ENCODE results near the gene CARD18.
"Not testable (repeated sequence)": the region's sequence is repeated elsewhere in the genome, so short reads cannot be mapped to it uniquely, and the experiment has no call there.

Gene CARD18

DNA sequence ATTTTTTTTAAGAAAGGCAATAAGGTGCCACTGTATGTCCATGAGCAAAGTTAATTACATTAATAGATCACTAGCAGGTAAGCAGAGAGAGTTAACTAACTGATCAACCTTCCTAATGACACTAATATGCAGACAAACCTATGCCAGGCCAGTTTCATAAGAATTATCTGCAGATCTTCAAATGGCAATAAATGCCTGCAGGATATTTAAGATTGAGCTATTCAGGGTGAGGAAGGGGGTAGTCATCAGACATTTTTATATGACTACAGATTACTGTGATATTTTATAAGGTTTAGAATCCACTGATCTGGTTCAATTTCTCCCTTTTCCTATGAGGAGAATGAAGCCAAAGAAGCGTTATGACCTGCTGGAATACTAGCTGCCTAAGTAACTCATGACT is 30.2 kb downstream of the CARD18 start:
- peaks cover 8% of the 10 kb centered on the region for H3K9me3 Mint-ChIP-seq
- CTCF ChIA-PET: interaction anchor here (0.6 kb wide), 1 partner anchor 130 kb away, joined by 3 read pairs; no protein-coding TSS in a partner anchor
- peaks cover 12% of the 10 kb centered on the region for H3K27me3 Mint-ChIP-seq
- H3K36me3 Mint-ChIP-seq: no peaks in the 10 kb centered on the region
- no peak overlapping the region for H3K4me3 Mint-ChIP-seq
- no peak overlapping the region for H3K27ac Mint-ChIP-seq
- H3K4me1 Mint-ChIP-seq: peaks cover 17% of the 10 kb centered on the region
- no peak for DNase-seq

GRCh38 chr11:105108247-105108646 is 31.3 kb downstream of the CARD18 start:
- Mint-ChIP-seq H3K36me3 (no peaks in the 10 kb centered on the region), H3K27me3 (peaks cover 12% of the 10 kb centered on the region), H3K27ac (no peak overlapping the region), H3K4me1 (peaks cover 19% of the 10 kb centered on the region), H3K4me3 (no peak overlapping the region), H3K9me3 (peaks cover 8% of the 10 kb centered on the region)
- CTCF ChIA-PET: no interaction called here
- no peak for DNase-seq

GRCh38 chr11:105107226-105107825 is 32.2 kb downstream of the CARD18 start:
- CTCF ChIA-PET, H3K9me3 Mint-ChIP-seq, H3K36me3 Mint-ChIP-seq, DNase-seq, H3K27ac Mint-ChIP-seq, H3K4me3 Mint-ChIP-seq: not testable (repeated sequence)
- Mint-ChIP-seq H3K4me1 (peaks cover 19% of the 10 kb centered on the region), H3K27me3 (peaks cover 12% of the 10 kb centered on the region)

- Mint-ChIP-seq H3K27me3 (peaks cover 4% of the 10 kb centered on the region), H3K4me1 (peaks cover 24% of the 10 kb centered on the region), H3K4me3 (no peak overlapping the region), H3K36me3 (peaks cover under 1% of the 10 kb centered on the region), H3K27ac (no peak overlapping the region), H3K9me3 (peaks cover 8% of the 10 kb centered on the region)
- DNase-seq: no peak
- CTCF ChIA-PET: no interaction called here
These were observed 33.4 kb downstream of the CARD18 start for GRCh38 chr11:105106140-105106539.

DNA sequence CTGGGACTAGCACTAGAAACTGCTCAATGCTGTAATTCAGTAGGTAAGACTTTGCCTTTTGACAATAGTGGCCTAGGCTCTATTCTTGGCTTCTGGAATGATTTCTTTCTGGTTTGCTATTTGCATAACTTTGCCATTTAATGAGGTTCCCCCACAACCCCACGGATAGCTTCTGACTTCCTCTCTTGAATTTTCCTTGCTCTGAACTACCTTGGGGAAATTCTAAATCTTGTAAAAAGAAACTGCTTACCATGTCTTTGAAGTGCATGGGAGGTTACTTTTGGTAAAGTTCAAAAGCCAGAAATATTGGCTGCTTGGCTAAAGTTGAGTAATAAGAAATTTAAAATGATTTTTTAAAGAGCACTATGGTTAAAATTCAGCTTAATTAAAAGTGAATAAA is 35.3 kb downstream of the CARD18 start:
- Mint-ChIP-seq H3K27me3 (no peaks in the 10 kb centered on the region), H3K4me3 (no peak overlapping the region), H3K27ac (no peak overlapping the region), H3K4me1 (peaks cover 27% of the 10 kb centered on the region), H3K36me3 (peaks cover 7% of the 10 kb centered on the region), H3K9me3 (peaks cover 11% of the 10 kb centered on the region)
- CTCF ChIA-PET: no interaction called here
- no peak for DNase-seq

- CTCF ChIA-PET: no interaction called here
- DNase-seq: no peak
- Mint-ChIP-seq H3K4me1 (peaks cover 35% of the 10 kb centered on the region), H3K36me3 (peaks cover 13% of the 10 kb centered on the region), H3K4me3 (no peak overlapping the region), H3K27me3 (no peaks in the 10 kb centered on the region), H3K27ac (no peak overlapping the region), H3K9me3 (peaks cover 14% of the 10 kb centered on the region)
These were observed 36.2 kb downstream of the CARD18 start for GRCh38 chr11:105103336-105103735.

- CTCF ChIA-PET, DNase-seq, H3K27ac Mint-ChIP-seq, H3K4me3 Mint-ChIP-seq, H3K27me3 Mint-ChIP-seq: not testable (repeated sequence)
- peaks cover 12% of the 10 kb centered on the region for H3K9me3 Mint-ChIP-seq
- peaks cover 39% of the 10 kb centered on the region for H3K4me1 Mint-ChIP-seq
- H3K36me3 Mint-ChIP-seq: peaks cover 18% of the 10 kb centered on the region
These were observed 37.4 kb downstream of the CARD18 start for GRCh38 chr11:105102079-105102581.

DNA sequence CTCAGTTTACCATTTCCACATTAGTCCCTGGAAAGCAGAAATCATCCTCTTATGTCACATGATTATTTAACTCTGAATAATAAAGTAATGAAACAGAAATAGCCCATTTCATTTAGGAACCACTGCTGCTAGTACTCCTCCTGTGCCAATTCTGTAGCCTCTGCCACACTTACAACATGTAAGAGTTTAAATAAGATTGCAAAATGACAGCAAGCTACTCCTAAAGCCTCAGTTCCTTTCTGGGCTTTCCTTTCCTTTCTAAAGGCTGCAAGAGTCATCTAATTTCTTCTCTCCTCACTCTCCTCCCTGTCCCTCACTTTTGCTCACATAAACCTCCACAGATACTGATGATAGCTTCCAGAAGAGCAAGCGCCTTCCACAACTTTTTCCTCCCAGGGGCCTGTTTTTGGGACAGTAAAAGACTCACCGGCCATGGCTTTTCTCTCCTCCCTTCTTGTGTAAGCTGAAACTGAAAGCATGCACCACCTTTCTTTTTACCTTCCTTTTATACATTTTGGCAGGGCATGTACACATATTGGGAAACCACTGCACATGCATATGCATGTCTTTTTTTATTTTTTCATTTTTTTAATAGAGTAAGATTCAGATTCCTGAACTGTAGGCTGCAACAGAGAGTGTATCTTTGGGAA is 38.5 kb downstream of the CARD18 start:
- Mint-ChIP-seq H3K27ac (peak overlapping the region; percentile 96), H3K4me3 (peak overlapping the region; percentile 86), H3K9me3 (peaks cover 13% of the 10 kb centered on the region)

GRCh38 chr11:105100206-105100605 is 39.4 kb downstream of the CARD18 start:
- peak overlapping the region; percentile 96 for H3K27ac Mint-ChIP-seq
- peak; percentile 39 for DNase-seq

More for the DNA sequence above, 38.5 kb downstream of the CARD18 start:
- peak; percentile 31 for DNase-seq
- CTCF ChIA-PET: no interaction called here
- peaks cover 46% of the 10 kb centered on the region for H3K4me1 Mint-ChIP-seq
- H3K27me3 Mint-ChIP-seq: no peaks in the 10 kb centered on the region
- peaks cover 26% of the 10 kb centered on the region for H3K36me3 Mint-ChIP-seq

GRCh38 chr11:105099594-105099993 is 40.0 kb downstream of the CARD18 start:
- peaks cover 51% of the 10 kb centered on the region for H3K4me1 Mint-ChIP-seq
- peaks cover 39% of the 10 kb centered on the region for H3K36me3 Mint-ChIP-seq
- peak overlapping the region; percentile 96 for H3K27ac Mint-ChIP-seq
- H3K9me3 Mint-ChIP-seq, H3K27me3 Mint-ChIP-seq, DNase-seq, CTCF ChIA-PET: not testable (repeated sequence)
- H3K4me3 Mint-ChIP-seq: peak overlapping the region; percentile 86

More at GRCh38 chr11:105100206-105100605, 39.4 kb downstream of the CARD18 start:
- no peaks in the 10 kb centered on the region for H3K27me3 Mint-ChIP-seq
- peaks cover 35% of the 10 kb centered on the region for H3K36me3 Mint-ChIP-seq
- peaks cover 13% of the 10 kb centered on the region for H3K9me3 Mint-ChIP-seq
- CTCF ChIA-PET: no interaction called here
- peaks cover 52% of the 10 kb centered on the region for H3K4me1 Mint-ChIP-seq
- H3K4me3 Mint-ChIP-seq: peak overlapping the region; percentile 86

DNA sequence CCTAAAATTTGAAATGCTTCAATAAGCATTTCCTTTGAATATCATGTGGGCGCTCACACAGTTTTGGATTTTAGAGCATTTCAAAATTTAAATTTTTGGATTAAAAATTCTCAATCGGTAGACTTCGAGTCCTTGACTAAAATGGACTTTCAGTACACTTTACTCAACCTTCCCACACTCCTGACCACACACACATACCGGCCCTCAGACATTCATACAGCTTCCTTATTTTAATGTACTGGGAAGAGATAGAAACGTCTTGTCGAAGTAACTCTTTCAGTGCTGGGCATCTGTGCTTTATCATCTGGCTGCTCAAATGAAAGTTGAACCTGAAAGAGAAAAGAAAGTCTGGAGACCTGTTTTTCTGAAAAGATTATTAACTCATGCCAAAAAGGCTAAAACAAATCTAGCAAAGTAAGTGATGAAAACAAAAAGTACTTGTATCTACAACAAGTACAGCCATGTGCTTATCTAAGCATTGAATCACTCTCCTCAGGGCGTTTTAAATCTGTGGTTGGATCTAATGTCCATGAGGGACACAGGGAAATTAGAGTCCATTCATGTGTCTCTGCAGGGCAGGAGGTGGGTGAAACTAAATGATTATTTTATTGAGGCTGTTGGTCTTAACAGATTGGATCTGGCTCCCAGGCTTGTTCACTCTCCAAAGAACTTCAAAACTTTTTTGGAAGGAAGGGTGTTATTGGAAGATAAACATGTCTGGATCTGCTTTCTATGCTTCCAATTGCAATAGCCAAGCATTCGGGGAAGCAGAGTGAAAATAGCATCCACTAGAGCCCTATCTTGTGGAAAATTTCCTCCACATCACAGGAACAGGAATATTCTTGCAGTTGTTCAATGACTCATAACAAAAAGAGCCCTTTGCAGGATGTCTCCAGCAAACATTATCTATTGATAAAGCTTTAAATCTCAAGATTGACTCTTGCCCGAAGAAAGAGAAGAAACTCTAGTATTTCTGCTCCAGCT is 47.0 kb downstream of the CARD18 start:
- peaks cover 3% of the 10 kb centered on the region for H3K9me3 Mint-ChIP-seq
- DNase-seq: no peak
- H3K4me1 Mint-ChIP-seq: peaks cover 17% of the 10 kb centered on the region
- H3K36me3 Mint-ChIP-seq: peaks cover 37% of the 10 kb centered on the region
- H3K27ac Mint-ChIP-seq: peak overlapping the region; percentile 6
- peaks cover 14% of the 10 kb centered on the region for H3K27me3 Mint-ChIP-seq
- no peak overlapping the region for H3K4me3 Mint-ChIP-seq
- CTCF ChIA-PET: interaction anchor here (1.2 kb wide), 1 partner anchor 10 kb away, joined by 3 read pairs; no protein-coding TSS in a partner anchor

Data from activated naive CD4-positive, alpha-beta T cell treated with anti-CD3 and anti-CD28 coated beads, Interleukin-2, amount 10 ng/mL, durations not matched to agents 7 days and 5 days (primary cell).